Measurements from ENCODE around the gene CASR.

CASR gene

GRCh38 chr3:122301063-122301462, 117.6 kb downstream of the CASR start:
- H3K4me3 ChIP-seq (IDR thresholded peaks at IDR 0.05; ENCODE audit: insufficient read depth, low read depth, low read length), result no peak overlapping the region
- H3K27me3 ChIP-seq (ENCODE audit: insufficient read depth, low read depth), result no peaks in the 10 kb centered on the region
- peaks cover 2% of the 10 kb centered on the region for H3K4me1 ChIP-seq (ENCODE audit: low read depth, poor library complexity, severe bottlenecking)
- no peak overlapping the region for H3K27ac ChIP-seq
- no peak overlapping the region for H3K4me2 ChIP-seq
- no peak overlapping the region for H3K9ac ChIP-seq
- H3K79me2 ChIP-seq (ENCODE audit: insufficient read depth, low read depth), result no peaks in the 10 kb centered on the region
- no peak for TF ChIP-seq CTCF (conservative IDR thresholded peaks at IDR 0.05; ENCODE audit: low read depth, low read length)
- no peak overlapping the region for H2AFZ ChIP-seq (ENCODE audit: low read depth)
- no peaks in the 10 kb centered on the region for H3K36me3 ChIP-seq (ENCODE audit: insufficient read depth)
- H4K20me1 ChIP-seq (ENCODE audit: insufficient read depth), result no peaks in the 10 kb centered on the region

- Histone ChIP-seq H3K9ac (no peak overlapping the region), H3K27ac (no peak overlapping the region), H3K27me3 (ENCODE audit: insufficient read depth, low read depth) (no peaks in the 10 kb centered on the region), H3K4me3 (IDR thresholded peaks at IDR 0.05; ENCODE audit: insufficient read depth, low read depth, low read length) (no peak overlapping the region), H3K4me1 (ENCODE audit: low read depth, poor library complexity, severe bottlenecking) (peaks cover 3% of the 10 kb centered on the region), H3K79me2 (ENCODE audit: insufficient read depth, low read depth) (no peaks in the 10 kb centered on the region), H2AFZ (ENCODE audit: low read depth) (peak overlapping the region; percentile 11; the same call in 1 of the 2 replicates), H3K4me2 (no peak overlapping the region), H3K36me3 (ENCODE audit: insufficient read depth) (no peaks in the 10 kb centered on the region), H4K20me1 (ENCODE audit: insufficient read depth) (no peaks in the 10 kb centered on the region)
- peak; percentile 37; the same call in 1 of the 2 replicates for TF ChIP-seq CTCF (conservative IDR thresholded peaks at IDR 0.05; ENCODE audit: low read depth, low read length)
Measured at GRCh38 chr3:122305818-122306621, 122.6 kb downstream of the CASR start.

DNA sequence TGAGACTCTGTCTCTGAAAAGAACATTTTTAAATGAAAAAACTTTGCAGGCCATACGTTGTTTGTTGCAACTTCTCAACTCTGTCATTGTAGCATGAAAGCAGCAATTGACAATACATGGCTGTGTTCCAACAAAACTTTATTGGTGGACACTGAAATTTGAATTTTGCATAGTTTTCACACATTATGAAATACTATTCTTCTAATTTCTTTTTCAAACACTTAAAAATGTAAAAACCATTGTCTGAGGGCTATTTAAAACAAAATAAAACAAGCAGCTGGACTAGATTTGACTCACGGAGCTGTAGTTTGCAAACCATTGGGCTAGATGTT, 123.1 kb downstream of the CASR start:
- Histone ChIP-seq H3K4me3 (IDR thresholded peaks at IDR 0.05; ENCODE audit: insufficient read depth, low read depth, low read length) (no peak overlapping the region), H3K4me1 (ENCODE audit: low read depth, poor library complexity, severe bottlenecking) (peaks cover 3% of the 10 kb centered on the region), H3K36me3 (ENCODE audit: insufficient read depth) (no peaks in the 10 kb centered on the region), H3K9ac (no peak overlapping the region), H3K27ac (no peak overlapping the region), H3K4me2 (no peak overlapping the region), H3K79me2 (ENCODE audit: insufficient read depth, low read depth) (no peaks in the 10 kb centered on the region), H2AFZ (ENCODE audit: low read depth) (no peak overlapping the region), H3K27me3 (ENCODE audit: insufficient read depth, low read depth) (no peaks in the 10 kb centered on the region), H4K20me1 (ENCODE audit: insufficient read depth) (no peaks in the 10 kb centered on the region)
- TF ChIP-seq CTCF (conservative IDR thresholded peaks at IDR 0.05; ENCODE audit: low read depth, low read length), result no peak

- H2AFZ ChIP-seq (ENCODE audit: low read depth), result no peak overlapping the region
- H3K79me2 ChIP-seq (ENCODE audit: insufficient read depth, low read depth), result no peaks in the 10 kb centered on the region
- no peak overlapping the region for H3K27ac ChIP-seq
- no peaks in the 10 kb centered on the region for H3K36me3 ChIP-seq (ENCODE audit: insufficient read depth)
- no peaks in the 10 kb centered on the region for H4K20me1 ChIP-seq (ENCODE audit: insufficient read depth)
- no peak overlapping the region for H3K4me2 ChIP-seq
- no peaks in the 10 kb centered on the region for H3K27me3 ChIP-seq (ENCODE audit: insufficient read depth, low read depth)
- H3K4me3 ChIP-seq (IDR thresholded peaks at IDR 0.05; ENCODE audit: insufficient read depth, low read depth, low read length), result no peak overlapping the region
- H3K9ac ChIP-seq, result no peak overlapping the region
- TF ChIP-seq CTCF (conservative IDR thresholded peaks at IDR 0.05; ENCODE audit: low read depth, low read length), result no peak
- H3K4me1 ChIP-seq (ENCODE audit: low read depth, poor library complexity, severe bottlenecking), result peaks cover 3% of the 10 kb centered on the region
Measured at GRCh38 chr3:122307094-122307687, 123.7 kb downstream of the CASR start.

Measured in KMS-11 (cell line).